ENCODE measurements around the gene CHTOP.

DNA sequence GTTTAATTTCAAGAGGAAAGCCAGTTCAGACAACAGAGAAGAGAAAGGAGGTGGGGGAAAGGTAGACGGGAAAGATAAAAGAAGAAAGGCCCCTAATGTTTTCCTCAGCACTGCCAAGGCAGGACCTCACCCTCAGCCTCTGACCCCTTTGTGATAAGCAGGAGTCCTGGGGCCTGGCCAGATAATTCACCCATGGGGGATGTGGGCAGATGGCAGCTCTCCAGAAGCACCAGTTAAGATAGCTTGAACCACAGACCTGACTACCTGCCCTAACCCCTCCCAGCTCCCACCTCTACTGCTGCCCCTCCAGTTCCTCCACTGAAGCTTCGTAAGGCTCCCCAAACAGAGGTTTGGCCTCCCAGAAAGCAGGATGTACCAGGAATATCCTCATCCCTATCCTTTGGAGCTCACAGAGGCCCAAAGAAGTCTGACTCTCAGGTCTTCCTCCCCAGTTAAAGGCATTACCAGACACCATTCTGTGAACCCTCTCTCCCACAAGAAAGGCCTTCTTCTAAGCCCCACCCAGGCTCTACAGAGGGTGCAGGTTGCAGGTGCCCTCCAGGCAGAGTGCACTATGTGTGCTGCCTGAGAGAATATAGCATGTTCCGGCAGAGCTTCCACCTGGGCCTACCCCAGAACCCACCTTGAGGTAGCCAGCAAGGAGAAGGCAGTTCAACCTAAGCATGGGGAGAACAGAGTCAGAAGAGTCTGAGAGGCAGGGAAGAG is 15.4 kb downstream of the CHTOP start:
- TF ChIP-seq, protein P1, sequence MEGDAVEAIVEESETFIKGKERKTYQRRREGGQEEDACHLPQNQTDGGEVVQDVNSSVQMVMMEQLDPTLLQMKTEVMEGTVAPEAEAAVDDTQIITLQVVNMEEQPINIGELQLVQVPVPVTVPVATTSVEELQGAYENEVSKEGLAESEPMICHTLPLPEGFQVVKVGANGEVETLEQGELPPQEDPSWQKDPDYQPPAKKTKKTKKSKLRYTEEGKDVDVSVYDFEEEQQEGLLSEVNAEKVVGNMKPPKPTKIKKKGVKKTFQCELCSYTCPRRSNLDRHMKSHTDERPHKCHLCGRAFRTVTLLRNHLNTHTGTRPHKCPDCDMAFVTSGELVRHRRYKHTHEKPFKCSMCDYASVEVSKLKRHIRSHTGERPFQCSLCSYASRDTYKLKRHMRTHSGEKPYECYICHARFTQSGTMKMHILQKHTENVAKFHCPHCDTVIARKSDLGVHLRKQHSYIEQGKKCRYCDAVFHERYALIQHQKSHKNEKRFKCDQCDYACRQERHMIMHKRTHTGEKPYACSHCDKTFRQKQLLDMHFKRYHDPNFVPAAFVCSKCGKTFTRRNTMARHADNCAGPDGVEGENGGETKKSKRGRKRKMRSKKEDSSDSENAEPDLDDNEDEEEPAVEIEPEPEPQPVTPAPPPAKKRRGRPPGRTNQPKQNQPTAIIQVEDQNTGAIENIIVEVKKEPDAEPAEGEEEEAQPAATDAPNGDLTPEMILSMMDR (IDR thresholded peaks at IDR 0.05; ENCODE audit: borderline replicate concordance, extremely low read depth, low read length, poor library complexity, severe bottlenecking) = no peak
- TF ChIP-seq EZH2 (IDR thresholded peaks at IDR 0.05; ENCODE audit: borderline replicate concordance, low read depth, low read length, severe bottlenecking) = no peak

All from DND-41 (cell line).